ENCODE measurements around the gene LMBRD1.

GRCh38 chr6:69627625-69628024 lies 169.2 kb downstream of the LMBRD1 start:
- TF ChIP-seq ZBTB43 (CRISPR knock-in tag; conservative IDR thresholded peaks at IDR 0.05) (no peak), MAX (IDR thresholded peaks at IDR 0.05) (no peak), HMG20B (CRISPR knock-in tag; conservative IDR thresholded peaks at IDR 0.05) (no peak), MNT (IDR thresholded peaks at IDR 0.05) (no peak), HOXA5 (CRISPR knock-in tag; IDR thresholded peaks at IDR 0.05) (no peak), FOXP1 (IDR thresholded peaks at IDR 0.05) (no peak), FOXP1 (CRISPR knock-in tag; IDR thresholded peaks at IDR 0.05) (no peak), SETDB1 (CRISPR knock-in tag; IDR thresholded peaks at IDR 0.05; ENCODE audit: borderline replicate concordance) (no peak), HDAC2 (CRISPR knock-in tag; IDR thresholded peaks at IDR 0.05) (no peak), ZSCAN5A (CRISPR knock-in tag; IDR thresholded peaks at IDR 0.05; ENCODE audit: borderline replicate concordance) (no peak), MXI1 (IDR thresholded peaks at IDR 0.05; ENCODE audit: borderline replicate concordance, low read depth, low read length) (no peak), EZH2 (conservative IDR thresholded peaks at IDR 0.05; ENCODE audit: low read depth, low read length) (no peak), RAD21 (CRISPR knock-in tag; IDR thresholded peaks at IDR 0.05) (no peak), BRF2 (CRISPR knock-in tag; IDR thresholded peaks at IDR 0.05) (no peak)

Data from HepG2 (cell line).